Measurements from ENCODE around the gene IDS. TPM values are rescaled to one million over a fixed set of nuclear protein-coding genes. Genes with fewer than 3 reads are reported as not detected.
"Not testable (repeated sequence)": the region's sequence is repeated elsewhere in the genome, so short reads cannot be mapped to it uniquely, and the experiment has no call there.

IDS gene
- polyA plus RNA-seq, 1 of the 3 experiments (the other 2 are of a cell fraction) = 78.4 TPM

GRCh38 chrX:149490100-149490499 is 15.0 kb downstream of the IDS start:
- peaks cover 18% of the 10 kb centered on the region; the same call in 1 of the 2 replicates for H4K20me1 ChIP-seq (ENCODE audit: insufficient read depth)
- ChIA-PET CTCF (interaction anchor here (2.3 kb wide), 1 partner anchor 19 kb away, joined by 8 read pairs; no protein-coding TSS in a partner anchor), POLR2A (no interaction called here)
- H3K36me3 ChIP-seq (replicated peaks in 1 of 2; ENCODE audit: control insufficient read depth in 1 of 2, insufficient read depth in 2 of 2, low read length in 1 of 2) = peaks cover 27 to 59% of the 10 kb centered on the region in 2 experiments
- 41% methylated on average over 7 of the region's 7 CpGs for WGBS (ENCODE audit: low lambda C conversion rate)
- DNase-seq = no peak
- H3K9me3 ChIP-seq = no peaks in the 10 kb centered on the region
- H3F3A ChIP-seq (replicated peaks; ENCODE audit: insufficient read depth) = no peaks in the 10 kb centered on the region
- H3K27ac ChIP-seq (ENCODE audit: low read depth in 2 of 2, low read length in 1 of 2) = no peak overlapping the region
- no peaks in the 10 kb centered on the region for H3K27me3 ChIP-seq (ENCODE audit: insufficient read depth)
- no peak overlapping the region for H3K4me3 ChIP-seq (ENCODE audit: low read depth in 2 of 2, low read length in 1 of 2)
- H3K9ac ChIP-seq = no peak overlapping the region
- H3K4me1 ChIP-seq (ENCODE audit: control insufficient read depth in 1 of 2, insufficient read depth in 2 of 2, low read depth in 1 of 2, low read length in 1 of 2) = no peaks in the 10 kb centered on the region; a peak in 1 of 4 replicates
- TF ChIP-seq USF2 (IDR thresholded peaks at IDR 0.05; ENCODE audit: borderline replicate concordance, low read depth, low read length) = no peak
- no peak for TF ChIP-seq TCF12 (IDR thresholded peaks at IDR 0.05)
- TF ChIP-seq EZH2phosphoT487 (IDR thresholded peaks at IDR 0.05; ENCODE audit: borderline replicate concordance, low read depth) = no peak
- TF ChIP-seq JUND (IDR thresholded peaks at IDR 0.05) = no peak
- H2AFZ ChIP-seq (ENCODE audit: low read depth) = no peak overlapping the region
- H3K4me2 ChIP-seq = no peak overlapping the region
- H3K79me2 ChIP-seq (ENCODE audit: insufficient read depth) = no peaks in the 10 kb centered on the region
- no peaks in the 10 kb centered on the region for H3K9me2 ChIP-seq

GRCh38 chrX:149488411-149489052 is 16.6 kb downstream of the IDS start:
- H3K9me3 ChIP-seq; H3K9ac ChIP-seq; DNase-seq; H3K27me3 ChIP-seq (ENCODE audit: insufficient read depth); H3K4me2 ChIP-seq; POLR2A ChIA-PET; H2AFZ ChIP-seq (ENCODE audit: low read depth); H3K4me3 ChIP-seq (ENCODE audit: low read depth in 2 of 2, low read length in 1 of 2); H3K27ac ChIP-seq (ENCODE audit: low read depth in 2 of 2, low read length in 1 of 2); H3K79me2 ChIP-seq (ENCODE audit: insufficient read depth); H3K4me1 ChIP-seq (ENCODE audit: control insufficient read depth in 1 of 2, insufficient read depth in 2 of 2, low read depth in 1 of 2, low read length in 1 of 2); H3K9me2 ChIP-seq; H3F3A ChIP-seq (replicated peaks; ENCODE audit: insufficient read depth): not testable (repeated sequence)
- Histone ChIP-seq H3K36me3 (replicated peaks in 1 of 2; ENCODE audit: control insufficient read depth in 1 of 2, insufficient read depth in 2 of 2, low read length in 1 of 2) (peaks cover 32 to 55% of the 10 kb centered on the region in 2 experiments), H4K20me1 (ENCODE audit: insufficient read depth) (peaks cover 18% of the 10 kb centered on the region; the same call in 1 of the 2 replicates)
- WGBS (ENCODE audit: low lambda C conversion rate) = 52% methylated on average over 5 of the region's 17 CpGs
- CTCF ChIA-PET = interaction anchor here (1.1 kb wide), 1 partner anchor 18 kb away, joined by 4 read pairs; no protein-coding TSS in a partner anchor

GRCh38 chrX:149488008-149488407 is 17.1 kb downstream of the IDS start:
- H3K9me3 ChIP-seq; H3F3A ChIP-seq (replicated peaks; ENCODE audit: insufficient read depth); H3K27me3 ChIP-seq (ENCODE audit: insufficient read depth); POLR2A ChIA-PET; H2AFZ ChIP-seq (ENCODE audit: low read depth); H3K4me2 ChIP-seq; H3K79me2 ChIP-seq (ENCODE audit: insufficient read depth); H3K27ac ChIP-seq (ENCODE audit: low read depth in 2 of 2, low read length in 1 of 2); DNase-seq; H3K4me3 ChIP-seq (ENCODE audit: low read depth in 2 of 2, low read length in 1 of 2); H3K9me2 ChIP-seq; H3K4me1 ChIP-seq (ENCODE audit: control insufficient read depth in 1 of 2, insufficient read depth in 2 of 2, low read depth in 1 of 2, low read length in 1 of 2); H3K9ac ChIP-seq: not testable (repeated sequence)
- Histone ChIP-seq H3K36me3 (replicated peaks in 1 of 2; ENCODE audit: control insufficient read depth in 1 of 2, insufficient read depth in 2 of 2, low read length in 1 of 2) (peaks cover 37 to 55% of the 10 kb centered on the region in 2 experiments), H4K20me1 (ENCODE audit: insufficient read depth) (peaks cover 16% of the 10 kb centered on the region; the same call in 1 of the 2 replicates)
- WGBS (ENCODE audit: low lambda C conversion rate) = no CpG with 5 or more reads among the region's 9 CpGs
- CTCF ChIA-PET = interaction anchor here (0.7 to 3.4 kb wide), 4 partner anchors 13 to 25 kb away, joined by 3 to 17 read pairs (median 4); no protein-coding TSS in a partner anchor

All from SK-N-SH (cell line).